NCI-H1694 treated with DMSO at 0.1 percent for 48 hours (cell line): ENCODE measurements around the gene PRC1.
"Not testable (repeated sequence)": the region's sequence is repeated elsewhere in the genome, so short reads cannot be mapped to it uniquely, and the experiment has no call there.

Experiments
- DNase-seq: peaks from one replicate; lab custom pipeline; 2025; lab: John Stamatoyannopoulos, UW

PRC1 gene

GRCh38 chr15:90934256-90934948, 59.9 kb downstream of the PRC1 start:
- DNase-seq, result peak; percentile 69

DNA sequence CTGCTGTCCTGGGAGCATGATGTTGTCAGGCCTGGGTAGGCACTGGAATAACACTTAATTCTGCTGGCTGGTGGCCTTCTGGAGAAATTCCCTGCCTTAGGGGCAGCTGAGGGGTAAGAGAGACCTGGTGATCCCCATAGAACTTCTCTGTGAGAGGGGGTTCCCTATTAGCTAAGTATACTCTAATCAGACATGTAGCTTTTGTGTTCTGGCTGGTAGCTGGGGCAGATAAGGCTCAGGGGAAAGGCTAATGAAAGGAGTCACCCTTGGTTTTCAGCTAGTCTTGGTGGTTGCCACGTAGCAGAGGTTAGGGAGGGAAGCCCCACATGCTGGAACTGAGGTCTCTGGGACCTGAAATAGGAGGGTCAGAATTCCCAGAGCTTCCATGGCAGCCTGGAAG, 61.0 kb downstream of the PRC1 start:
- no peak for DNase-seq

DNA sequence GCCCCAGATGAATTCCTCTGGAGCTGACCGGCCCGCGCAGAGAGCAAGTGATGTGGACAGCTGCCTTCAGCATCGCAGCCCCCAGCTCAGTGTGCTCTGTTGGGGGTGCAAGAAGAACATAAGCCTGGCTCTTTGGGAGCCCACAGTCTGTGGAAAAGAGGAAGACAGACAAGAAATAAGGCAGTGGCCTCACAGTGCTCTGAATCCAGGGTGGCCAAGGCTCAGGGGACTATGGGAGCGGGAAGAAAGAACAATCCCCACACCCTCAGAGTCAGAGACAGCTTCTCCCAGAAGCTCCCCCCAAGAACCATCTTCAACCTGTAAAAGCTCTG, 61.7 kb downstream of the PRC1 start:
- DNase-seq, result no peak

DNA sequence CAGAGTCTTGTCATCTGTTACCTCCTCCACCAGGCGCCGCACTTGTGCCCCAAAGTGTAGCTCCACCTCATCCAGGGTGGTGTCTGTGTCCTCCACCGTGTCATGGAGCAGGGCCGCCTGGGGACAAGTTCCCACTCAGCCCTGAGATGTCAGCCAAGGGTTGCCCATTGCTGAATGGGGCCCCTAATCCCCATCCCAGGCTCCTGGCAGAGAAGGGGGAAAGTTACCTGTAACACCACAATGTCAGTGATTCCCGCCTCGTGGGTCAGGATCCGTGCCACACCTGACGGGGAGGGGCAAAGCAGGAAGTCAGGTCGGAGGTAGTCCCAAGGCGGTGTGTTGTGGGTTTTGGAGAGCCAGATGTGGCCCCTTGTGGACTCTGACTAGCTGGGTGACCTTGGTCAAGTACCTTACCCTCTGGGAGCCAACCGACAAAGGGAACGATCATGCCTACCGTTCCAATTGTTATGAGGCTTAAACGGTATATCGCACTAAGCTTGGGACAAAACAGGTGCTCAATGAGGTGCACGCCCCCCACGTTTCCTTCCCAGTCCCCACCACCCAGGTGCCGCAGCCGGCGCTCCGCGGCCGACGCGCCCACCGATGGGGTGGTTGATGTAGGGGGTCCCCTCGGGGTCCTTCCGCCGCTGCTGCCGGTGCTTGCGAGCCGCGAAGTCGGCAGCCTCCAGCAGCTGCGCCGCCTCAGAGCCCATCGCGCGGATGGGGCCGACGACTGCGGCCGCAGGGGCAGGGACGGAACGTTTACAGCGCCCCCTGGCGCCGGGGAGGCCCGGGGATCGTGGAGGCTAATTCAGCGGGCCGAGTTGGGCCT, 62.3 kb downstream of the PRC1 start, which contains the start of gene HDDC3:
Gene HDDC3, minus strand, starts transcription at position 722 of the 832 bp plus-strand sequence. Its CDS starts 9 bp downstream, at position 713.
- DNase-seq, result peak; percentile 76

GRCh38 chr15:90931575-90931827, 62.8 kb downstream of the PRC1 start:
- DNase-seq, result no peak

DNA sequence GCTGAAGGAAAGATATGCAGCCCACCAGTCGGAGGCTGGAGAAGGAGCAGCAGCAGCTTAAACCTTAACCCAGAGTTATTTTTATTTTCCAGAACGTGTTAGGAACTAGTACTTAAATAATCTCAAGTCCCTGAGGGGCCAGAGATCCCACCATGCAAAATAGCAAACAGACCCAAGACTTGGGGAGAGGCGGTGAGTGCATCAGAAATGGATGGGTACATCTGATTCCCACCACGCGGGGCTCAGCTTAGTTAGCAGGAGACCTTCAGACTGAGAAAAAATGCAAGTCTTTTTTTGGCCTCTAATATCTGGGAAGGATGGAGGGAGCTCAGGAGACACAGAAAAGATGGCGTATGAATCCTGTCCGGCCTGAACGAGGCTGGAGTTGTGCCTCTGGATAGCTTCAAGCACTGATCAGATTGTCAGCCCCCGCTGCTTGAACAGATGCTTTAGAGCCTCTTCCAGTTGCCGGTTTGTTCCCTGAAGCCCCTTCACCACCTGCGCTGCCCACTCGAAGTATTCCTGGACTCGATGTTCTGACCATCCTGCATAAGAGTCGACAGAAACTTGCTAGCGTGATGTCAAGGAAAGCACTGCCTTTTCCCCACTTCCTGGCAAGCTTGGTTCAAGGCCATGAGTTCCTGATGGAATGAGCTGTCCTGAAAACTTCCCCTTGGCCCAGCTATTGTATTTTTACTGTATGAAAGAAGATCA, 63.3 kb downstream of the PRC1 start:
- DNase-seq, result peak; percentile 13

GRCh38 chr15:90929246-90930019, 64.9 kb downstream of the PRC1 start:
- no peak for DNase-seq

DNA sequence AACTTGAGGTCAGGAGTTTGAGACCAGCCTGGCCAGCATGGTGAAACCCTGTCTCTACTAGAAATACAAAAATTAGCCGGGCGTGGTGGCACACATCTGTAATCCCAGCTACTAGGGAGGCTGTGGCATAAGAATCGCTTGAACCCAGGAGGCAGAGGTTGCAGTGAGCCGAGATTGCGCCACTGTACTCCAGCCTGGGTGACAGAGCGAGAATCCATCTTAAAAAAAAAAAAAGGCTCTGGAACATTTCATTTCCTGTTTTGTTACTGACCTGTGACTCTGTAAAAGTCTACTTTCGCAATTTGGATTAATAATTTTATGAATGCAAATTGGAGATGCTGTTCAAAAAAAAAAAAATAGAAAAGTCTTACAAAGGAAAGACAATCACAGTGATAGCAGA, 66.2 kb downstream of the PRC1 start:
- not testable (repeated sequence) for DNase-seq

DNA sequence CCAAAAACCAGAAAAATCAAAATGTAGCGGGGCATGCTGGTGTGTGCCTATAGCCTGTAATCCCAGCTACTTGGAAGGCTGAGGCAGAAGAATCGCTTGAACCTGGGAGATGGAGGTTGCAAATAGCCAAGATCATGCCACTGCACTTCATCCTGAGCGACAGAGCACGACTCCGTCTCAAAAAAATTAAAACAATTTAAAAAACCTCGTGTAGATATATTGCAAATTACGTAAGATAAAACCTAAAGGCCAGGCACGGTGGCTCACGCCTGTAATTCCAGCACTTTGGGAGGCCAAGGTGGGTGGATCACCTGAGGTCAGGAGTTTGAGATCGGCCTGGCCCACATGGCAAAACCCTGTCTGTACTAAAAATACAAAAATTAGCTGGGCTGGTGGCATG, 67.6 kb downstream of the PRC1 start:
- DNase-seq, result not testable (repeated sequence)

DNA sequence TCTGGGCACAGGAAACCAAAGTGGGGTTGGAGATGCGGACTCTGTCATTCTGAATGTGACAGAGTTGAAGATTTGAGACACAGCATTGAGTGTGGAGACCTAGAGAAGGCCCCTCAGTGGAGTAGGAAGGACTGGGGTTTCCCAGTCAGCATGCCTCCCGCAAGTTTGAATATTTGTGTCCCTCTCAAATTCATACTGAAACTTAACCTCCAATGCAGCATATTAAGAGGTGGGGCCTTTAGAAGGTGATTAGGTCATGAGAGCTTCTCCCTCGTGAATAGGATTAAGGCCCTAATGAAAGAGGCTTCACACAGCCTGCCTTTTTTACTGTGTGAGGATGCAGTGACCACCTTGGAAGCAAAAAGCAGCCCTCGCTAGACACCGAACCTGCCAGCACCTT, 70.0 kb downstream of the PRC1 start:
- DNase-seq, result no peak

DNA sequence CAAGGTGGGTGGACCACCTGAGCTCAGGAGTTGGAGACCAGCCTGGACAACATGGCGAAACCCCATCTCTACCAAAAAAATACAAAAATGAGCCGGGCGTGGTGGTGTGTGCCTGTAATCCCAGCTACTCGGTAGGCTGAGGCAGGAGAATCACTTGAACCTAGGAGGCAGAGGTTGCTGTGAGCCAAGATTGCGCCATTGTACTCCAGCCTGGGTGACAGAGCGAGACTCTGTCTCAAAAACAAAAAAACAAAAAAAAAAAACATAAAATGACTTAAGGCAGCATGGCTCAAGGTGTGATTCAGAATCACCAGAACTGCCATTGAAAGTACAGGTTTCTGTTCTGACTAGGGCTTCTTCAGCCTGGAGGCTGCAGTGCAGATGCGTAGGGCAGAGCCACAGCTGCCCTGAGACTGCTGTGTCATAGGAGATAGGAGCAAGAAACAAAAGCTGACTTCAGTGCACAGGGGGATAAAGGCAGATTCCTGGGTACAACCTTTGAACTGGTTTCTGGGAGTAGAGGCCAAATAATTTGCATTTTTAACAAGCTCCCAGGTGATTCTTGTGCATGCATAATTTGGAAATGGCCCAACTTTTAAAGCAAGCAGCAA, 71.5 kb downstream of the PRC1 start:
- DNase-seq, result not testable (repeated sequence)

- DNase-seq, result no peak
Measured at GRCh38 chr15:90921887-90922286, 72.4 kb downstream of the PRC1 start.

DNA sequence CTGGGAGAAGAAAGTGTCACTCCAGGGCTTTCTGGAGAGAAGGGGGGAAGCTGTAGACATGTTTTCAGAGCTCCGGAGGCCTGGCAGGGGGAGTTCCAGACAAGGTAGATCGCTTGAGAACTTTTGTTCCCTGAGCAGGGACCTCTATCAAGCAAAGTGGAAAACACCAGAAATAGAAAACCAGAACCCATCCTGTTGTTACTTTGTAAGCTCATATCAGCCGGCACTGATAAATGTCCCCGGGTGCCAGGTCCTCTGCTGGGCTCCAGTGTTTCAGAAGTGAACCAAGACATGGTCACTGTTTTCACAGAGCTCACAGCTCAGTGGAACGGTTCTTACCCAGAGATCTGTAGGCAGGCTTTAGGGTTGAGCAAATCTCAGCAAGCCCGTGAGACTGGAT, 75.5 kb downstream of the PRC1 start:
- DNase-seq, result no peak

DNA sequence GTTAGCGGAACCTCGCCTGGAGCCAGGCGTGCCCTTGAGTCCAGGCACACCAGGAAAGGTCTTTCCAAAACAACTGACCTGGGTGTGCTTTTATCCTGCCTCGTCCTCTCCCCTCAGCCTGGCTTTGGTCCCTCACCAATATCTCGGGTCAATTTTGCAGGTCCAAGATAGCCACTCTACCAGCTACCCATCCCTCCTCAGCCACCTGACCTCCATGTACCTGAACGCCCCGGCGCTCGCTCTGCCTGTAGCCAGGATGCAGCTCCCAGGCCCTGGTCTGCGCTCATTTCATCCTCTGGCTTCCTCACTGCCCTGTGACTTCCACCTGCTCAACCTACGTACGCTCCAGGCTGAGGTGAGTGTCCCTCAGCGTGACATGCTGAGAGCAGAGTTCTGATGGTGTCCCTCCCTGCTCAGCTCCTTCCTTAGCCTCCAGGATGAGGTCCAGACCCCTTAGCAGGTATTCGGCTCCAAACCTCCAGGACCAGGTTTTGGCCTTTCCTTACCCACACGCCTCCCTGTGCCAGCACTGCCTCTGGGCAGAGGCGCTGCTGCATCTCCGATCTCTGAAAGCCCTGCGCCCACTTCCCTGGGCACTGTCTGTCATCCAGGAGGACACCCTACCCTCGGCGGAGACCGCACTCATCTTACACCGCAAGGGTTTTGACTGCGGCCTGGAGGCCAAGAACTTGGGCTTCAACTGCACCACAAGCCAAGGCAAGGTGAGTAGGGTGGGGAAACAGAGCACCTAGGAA, 76.1 kb downstream of the PRC1 start:
- no peak for DNase-seq

GRCh38 chr15:90917569-90917968, 76.8 kb downstream of the PRC1 start:
- DNase-seq, result no peak

GRCh38 chr15:90916461-90916860, 77.9 kb downstream of the PRC1 start:
- no peak for DNase-seq
